Measurements from ENCODE around the gene SORL1-AS1.

SORL1-AS1 gene

GRCh38 chr11:121439337-121439736, 13.4 kb downstream of the SORL1-AS1 start:
- Mint-ChIP-seq H3K27me3 (ENCODE audit: insufficient read depth, low read depth) (peaks cover 9% of the 10 kb centered on the region), H3K4me3 (no peak overlapping the region), H3K36me3 (no peaks in the 10 kb centered on the region), H3K27ac (no peak overlapping the region), H3K9me3 (no peaks in the 10 kb centered on the region), H3K4me1 (peaks cover 19% of the 10 kb centered on the region)
- Histone ChIP-seq H3K4me3 (no peak overlapping the region), H3K79me2 (ENCODE audit: low read depth) (no peaks in the 10 kb centered on the region), H3K27me3 (no peaks in the 10 kb centered on the region), H3K9ac (no peak overlapping the region), H4K20me1 (ENCODE audit: low read depth) (no peaks in the 10 kb centered on the region), H3K4me1 (peaks cover 37% of the 10 kb centered on the region), H3K4me2 (no peak overlapping the region), H3K9me3 (ENCODE audit: low read depth) (no peaks in the 10 kb centered on the region), H3K27ac (no peak overlapping the region), H2AFZ (replicated peaks) (no peak overlapping the region), H3K36me3 (no peaks in the 10 kb centered on the region), H3F3A (ENCODE audit: low read depth) (peaks cover 37% of the 10 kb centered on the region)
- no peak for DNase-seq (ENCODE audit: low spot score)
- TF ChIP-seq EZH2phosphoT487 (IDR thresholded peaks at IDR 0.05) (no peak), CTCF (IDR thresholded peaks at IDR 0.05) (no peak), EZH2 (IDR thresholded peaks at IDR 0.05) (no peak)

- Histone ChIP-seq H3K79me2 (ENCODE audit: low read depth) (no peaks in the 10 kb centered on the region), H3K4me2 (no peak overlapping the region), H3K4me1 (peaks cover 25% of the 10 kb centered on the region), H3K27me3 (no peaks in the 10 kb centered on the region), H3K9ac (no peak overlapping the region), H3K4me3 (no peak overlapping the region), H3K9me3 (ENCODE audit: low read depth) (no peaks in the 10 kb centered on the region), H3K27ac (no peak overlapping the region), H2AFZ (replicated peaks) (no peak overlapping the region), H3K36me3 (no peaks in the 10 kb centered on the region), H4K20me1 (ENCODE audit: low read depth) (no peaks in the 10 kb centered on the region), H3F3A (ENCODE audit: low read depth) (peaks cover 29% of the 10 kb centered on the region)
- TF ChIP-seq CTCF (IDR thresholded peaks at IDR 0.05) = no peak
- TF ChIP-seq EZH2phosphoT487 (IDR thresholded peaks at IDR 0.05) = no peak
- TF ChIP-seq EZH2 (IDR thresholded peaks at IDR 0.05) = no peak
- Mint-ChIP-seq H3K9me3 (no peaks in the 10 kb centered on the region), H3K27me3 (ENCODE audit: insufficient read depth, low read depth) (peaks cover 7% of the 10 kb centered on the region), H3K36me3 (no peaks in the 10 kb centered on the region), H3K27ac (no peak overlapping the region), H3K4me1 (peaks cover 15% of the 10 kb centered on the region), H3K4me3 (no peak overlapping the region)
- no peak for DNase-seq (ENCODE audit: low spot score)
These were observed 15.1 kb downstream of the SORL1-AS1 start for GRCh38 chr11:121437686-121438078.

GRCh38 chr11:121437018-121437685, 15.6 kb downstream of the SORL1-AS1 start:
- Histone ChIP-seq H3K9ac (no peak overlapping the region), H3K4me3 (no peak overlapping the region), H3F3A (ENCODE audit: low read depth) (peaks cover 26% of the 10 kb centered on the region), H3K27me3 (no peaks in the 10 kb centered on the region), H3K9me3 (ENCODE audit: low read depth) (no peaks in the 10 kb centered on the region), H3K4me1 (peaks cover 24% of the 10 kb centered on the region), H3K36me3 (no peaks in the 10 kb centered on the region), H3K4me2 (no peak overlapping the region), H2AFZ (replicated peaks) (no peak overlapping the region), H3K27ac (no peak overlapping the region), H3K79me2 (ENCODE audit: low read depth) (no peaks in the 10 kb centered on the region), H4K20me1 (ENCODE audit: low read depth) (no peaks in the 10 kb centered on the region)
- TF ChIP-seq EZH2 (IDR thresholded peaks at IDR 0.05) (no peak), CTCF (IDR thresholded peaks at IDR 0.05) (no peak), EZH2phosphoT487 (IDR thresholded peaks at IDR 0.05) (no peak)
- Mint-ChIP-seq H3K4me1 (peaks cover 15% of the 10 kb centered on the region), H3K9me3 (no peaks in the 10 kb centered on the region), H3K36me3 (no peaks in the 10 kb centered on the region), H3K27me3 (ENCODE audit: insufficient read depth, low read depth) (peaks cover 6% of the 10 kb centered on the region), H3K27ac (no peak overlapping the region), H3K4me3 (no peak overlapping the region)
- no peak for DNase-seq (ENCODE audit: low spot score)
